Hematopoietic multipotent progenitor cell (in vitro differentiated cells): ENCODE measurements around the gene PAPSS2. TPM values are rescaled to one million over a fixed set of nuclear protein-coding genes. Genes with fewer than 3 reads are reported as not detected.
"Not testable (repeated sequence)": the region's sequence is repeated elsewhere in the genome, so short reads cannot be mapped to it uniquely, and the experiment has no call there.

Experiments used
- DNase-seq, 3 donors: peaks; one replicate each; pipeline ENCODE4 v3.0.0-alpha.2; 2011 to 2015; ENCODE audit warnings: low read depth in 2 of 3, low spot score in 2 of 3
- total RNA-seq: library from RNA; depleted of rRNA; stranded (reverse); fragments of >200 nt; gene quantifications from one replicate; pipeline ENCODE4 v1.2.3, GENCODE V29; 2012

PAPSS2 gene
- total RNA-seq, 1 donor, result 0.54 TPM

GRCh38 chr10:87642486-87642885 lies 17.2 kb upstream of the PAPSS2 start:
- no peak for DNase-seq

GRCh38 chr10:87642988-87643387 lies 16.7 kb upstream of the PAPSS2 start:
- DNase-seq, result no peak

- DNase-seq, result no peak
These were observed 15.8 kb upstream of the PAPSS2 start for GRCh38 chr10:87643920-87644319.

GRCh38 chr10:87644500-87644899 lies 15.2 kb upstream of the PAPSS2 start:
- DNase-seq, result not testable (repeated sequence)

- no peak for DNase-seq
These were observed 13.3 kb upstream of the PAPSS2 start for GRCh38 chr10:87646192-87646909.

- DNase-seq, result no peak
These were observed 12.7 kb upstream of the PAPSS2 start for GRCh38 chr10:87646935-87647334.

- DNase-seq, result no peak
These were observed 8.7 kb upstream of the PAPSS2 start for GRCh38 chr10:87650838-87651589.

GRCh38 chr10:87651801-87652200 lies 7.9 kb upstream of the PAPSS2 start:
- DNase-seq, result no peak

- no peak for DNase-seq
These were observed 7.4 kb upstream of the PAPSS2 start for GRCh38 chr10:87652261-87652660.

- no peak for DNase-seq
These were observed 5.5 kb upstream of the PAPSS2 start for GRCh38 chr10:87654212-87654611.

GRCh38 chr10:87656431-87657072 lies 3.1 kb upstream of the PAPSS2 start:
- peak; percentile 13 to 72 (median 49) for DNase-seq

GRCh38 chr10:87657371-87657770 lies 2.3 kb upstream of the PAPSS2 start:
- DNase-seq, result no peak

- no peak for DNase-seq
These were observed 1.3 kb upstream of the PAPSS2 start for GRCh38 chr10:87658321-87658795.

- DNase-seq, result no peak
These were observed 671 bp upstream of the PAPSS2 start for GRCh38 chr10:87658858-87659555.

- peak in 1 of 3 donors; percentile 26 for DNase-seq
These were observed 931 bp downstream of the PAPSS2 start for GRCh38 chr10:87660484-87661133.

GRCh38 chr10:87661861-87662785 lies 2.4 kb downstream of the PAPSS2 start:
- DNase-seq, result no peak

GRCh38 chr10:87664276-87664701 lies 4.6 kb downstream of the PAPSS2 start:
- DNase-seq, result no peak

GRCh38 chr10:87667493-87667892 lies 7.8 kb downstream of the PAPSS2 start:
- no peak for DNase-seq

- no peak for DNase-seq
These were observed 8.8 kb downstream of the PAPSS2 start for GRCh38 chr10:87668324-87669074.
